ENCODE data around the gene ARL15.
A peak's percentile ranks its signal among the peaks of the same experiment; 100 is the strongest.

Gene ARL15

DNA sequence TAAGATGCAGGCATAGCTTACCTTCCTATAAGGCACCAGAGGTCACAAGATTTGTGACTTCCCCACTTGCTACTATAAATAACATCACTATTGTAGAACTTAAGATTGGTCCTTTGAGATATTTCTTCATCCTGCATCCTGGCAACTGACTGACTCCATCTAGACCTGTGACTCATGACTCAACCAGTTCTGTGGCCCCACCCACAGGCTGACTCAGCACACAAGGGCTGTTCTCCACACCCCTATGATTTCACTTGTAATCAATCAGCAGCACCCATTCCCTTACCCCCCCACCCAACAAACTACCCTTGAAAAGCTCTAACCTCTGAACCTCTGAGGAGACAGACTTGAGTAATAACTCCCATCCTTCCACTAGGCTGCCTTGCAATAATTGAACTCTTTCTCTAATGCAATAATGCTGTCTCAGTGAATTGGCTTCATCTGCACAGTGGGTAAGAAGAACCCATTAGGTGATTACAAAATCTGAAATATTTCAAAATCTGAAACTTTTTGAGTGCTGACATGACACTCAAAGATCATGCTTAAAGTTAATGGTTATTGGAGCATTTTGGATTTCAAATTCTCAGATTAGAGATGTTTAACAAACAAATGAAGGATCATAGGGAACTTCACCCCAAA is 296.7 kb downstream of the ARL15 start:
- DNase-seq (ENCODE audit: low read depth in 2 of 2) = peak; percentile 81 to 97
- TF ChIP-seq, protein P1, sequence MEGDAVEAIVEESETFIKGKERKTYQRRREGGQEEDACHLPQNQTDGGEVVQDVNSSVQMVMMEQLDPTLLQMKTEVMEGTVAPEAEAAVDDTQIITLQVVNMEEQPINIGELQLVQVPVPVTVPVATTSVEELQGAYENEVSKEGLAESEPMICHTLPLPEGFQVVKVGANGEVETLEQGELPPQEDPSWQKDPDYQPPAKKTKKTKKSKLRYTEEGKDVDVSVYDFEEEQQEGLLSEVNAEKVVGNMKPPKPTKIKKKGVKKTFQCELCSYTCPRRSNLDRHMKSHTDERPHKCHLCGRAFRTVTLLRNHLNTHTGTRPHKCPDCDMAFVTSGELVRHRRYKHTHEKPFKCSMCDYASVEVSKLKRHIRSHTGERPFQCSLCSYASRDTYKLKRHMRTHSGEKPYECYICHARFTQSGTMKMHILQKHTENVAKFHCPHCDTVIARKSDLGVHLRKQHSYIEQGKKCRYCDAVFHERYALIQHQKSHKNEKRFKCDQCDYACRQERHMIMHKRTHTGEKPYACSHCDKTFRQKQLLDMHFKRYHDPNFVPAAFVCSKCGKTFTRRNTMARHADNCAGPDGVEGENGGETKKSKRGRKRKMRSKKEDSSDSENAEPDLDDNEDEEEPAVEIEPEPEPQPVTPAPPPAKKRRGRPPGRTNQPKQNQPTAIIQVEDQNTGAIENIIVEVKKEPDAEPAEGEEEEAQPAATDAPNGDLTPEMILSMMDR (IDR thresholded peaks at IDR 0.05; ENCODE audit: low read depth, low read length) = no peak

DNA sequence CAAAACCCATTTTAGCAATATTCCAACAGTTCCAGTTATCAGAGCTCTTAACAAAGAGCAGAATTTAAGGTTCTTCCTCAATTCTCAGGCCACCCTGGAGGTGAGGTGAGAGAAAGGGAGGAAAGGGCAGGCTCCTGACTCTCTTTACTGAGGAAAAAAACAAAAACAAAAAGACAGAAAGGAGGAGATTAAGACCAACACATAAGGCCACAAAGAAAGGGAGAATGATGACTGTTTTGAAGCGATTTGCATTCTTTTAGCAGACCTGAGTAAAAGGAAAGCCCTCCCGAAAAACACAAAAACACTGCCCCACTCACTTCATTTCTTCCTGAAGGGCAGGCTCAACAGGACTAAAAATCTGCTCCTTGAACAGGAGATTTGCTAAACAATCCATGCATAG is 300.5 kb downstream of the ARL15 start:
- no peak for DNase-seq (ENCODE audit: low read depth in 2 of 2)
- TF ChIP-seq, protein P1 (IDR thresholded peaks at IDR 0.05; ENCODE audit: low read depth, low read length) = no peak

More for the DNA sequence above, 296.7 kb downstream of the ARL15 start:
- no peak overlapping the region for H3K4me3 ChIP-seq (replicated peaks in 1 of 2; ENCODE audit: low read depth in 2 of 2, low read length in 2 of 2)

GRCh38 chr5:54009357-54009756 is 301.0 kb downstream of the ARL15 start:
- TF ChIP-seq, protein P1 (IDR thresholded peaks at IDR 0.05; ENCODE audit: low read depth, low read length) = no peak
- DNase-seq (ENCODE audit: low read depth in 2 of 2) = no peak
- H3K4me3 ChIP-seq (replicated peaks in 1 of 2; ENCODE audit: low read depth in 2 of 2, low read length in 2 of 2) = no peak overlapping the region

More for the DNA sequence above, 300.5 kb downstream of the ARL15 start:
- H3K4me3 ChIP-seq (replicated peaks in 1 of 2; ENCODE audit: low read depth in 2 of 2, low read length in 2 of 2) = no peak overlapping the region

GRCh38 chr5:54007827-54008777 is 302.3 kb downstream of the ARL15 start:
- TF ChIP-seq, protein P1 (IDR thresholded peaks at IDR 0.05; ENCODE audit: low read depth, low read length) = no peak
- H3K4me3 ChIP-seq (replicated peaks in 1 of 2; ENCODE audit: low read depth in 2 of 2, low read length in 2 of 2) = no peak overlapping the region
- DNase-seq (ENCODE audit: low read depth in 2 of 2) = peak; percentile 34 to 55

DNA sequence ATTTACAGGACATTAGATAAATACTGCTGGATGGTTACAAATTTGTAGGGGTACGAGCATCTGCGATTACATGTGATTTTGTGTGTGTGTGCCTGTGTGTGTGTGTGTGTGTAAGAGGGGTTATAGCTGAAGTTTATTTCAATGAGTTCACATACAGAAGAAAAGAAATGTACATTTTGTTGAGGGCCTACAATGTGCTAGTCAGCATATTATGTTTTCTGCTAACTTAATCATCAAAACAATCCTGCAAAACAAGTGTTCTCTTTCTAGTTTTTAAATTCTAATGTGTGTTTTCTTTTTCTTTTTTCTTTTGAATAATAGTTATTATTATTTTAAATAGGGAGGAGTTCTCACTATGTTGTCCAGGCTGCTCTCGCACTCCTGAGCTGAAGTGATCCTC is 305.7 kb downstream of the ARL15 start:
- no peak overlapping the region for H3K4me3 ChIP-seq (replicated peaks in 1 of 2; ENCODE audit: low read depth in 2 of 2, low read length in 2 of 2)
- TF ChIP-seq, protein P1 (IDR thresholded peaks at IDR 0.05; ENCODE audit: low read depth, low read length) = no peak
- DNase-seq (ENCODE audit: low read depth in 2 of 2) = no peak

GRCh38 chr5:54002779-54003178 is 307.6 kb downstream of the ARL15 start:
- TF ChIP-seq, protein P1 (IDR thresholded peaks at IDR 0.05; ENCODE audit: low read depth, low read length) = no peak
- DNase-seq (ENCODE audit: low read depth in 2 of 2) = no peak

More at GRCh38 chr5:54002779-54003178, 307.6 kb downstream of the ARL15 start:
- no peak overlapping the region for H3K4me3 ChIP-seq (replicated peaks in 1 of 2; ENCODE audit: low read depth in 2 of 2, low read length in 2 of 2)

Measured in cardiac fibroblast (primary cell).